Endothelial cell of hepatic sinusoid (primary cell): Measurements from ENCODE around the gene TBXAS1.

Experiments used
- in situ Hi-C: cut with HindIII; loops from 2 replicates; pipeline ENCODE4 v1.10.0; 2017; ENCODE audit warnings: low sequenced_read_pairs

The TBXAS1 gene

DNA sequence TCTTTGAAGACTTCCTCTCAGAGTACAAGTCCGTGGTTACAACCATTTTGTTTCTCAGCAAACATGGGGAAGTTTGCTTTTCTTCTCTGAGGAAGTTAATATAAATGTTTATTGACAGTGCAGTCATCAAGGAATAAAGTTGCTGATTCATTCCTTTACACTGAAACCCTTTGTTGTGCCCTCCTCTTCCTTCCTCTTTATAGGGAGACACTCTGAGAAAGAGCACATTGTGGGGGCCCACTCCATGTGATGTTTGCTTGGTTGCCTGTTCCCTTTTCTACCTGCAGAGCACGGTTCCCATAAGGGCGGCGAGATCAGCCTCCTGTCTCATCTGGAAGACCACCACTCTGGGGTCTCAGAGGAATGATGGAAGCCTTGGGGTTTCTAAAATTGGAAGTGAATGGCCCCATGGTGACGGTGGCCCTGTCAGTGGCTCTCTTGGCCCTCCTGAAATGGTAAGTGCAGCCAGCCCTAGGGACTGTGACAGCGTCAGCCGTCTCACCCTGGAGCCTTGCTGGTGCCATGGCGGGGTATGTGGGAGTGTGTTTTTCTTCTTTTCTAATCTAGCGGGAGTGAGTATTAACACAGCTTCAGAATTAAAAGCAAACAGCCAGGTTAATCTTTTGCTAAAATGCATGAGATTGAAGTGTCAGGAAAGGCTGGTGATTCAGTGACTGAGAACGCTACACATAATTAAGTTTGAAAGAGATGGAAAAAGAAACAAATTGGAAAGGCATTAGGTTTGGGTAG, at the start of gene TBXAS1:
Gene TBXAS1, plus strand, starts transcription at position 240 of the 750 bp plus-strand sequence. Its CDS starts 127 bp downstream, at position 367.
- in situ Hi-C loops, result no loop called here

DNA sequence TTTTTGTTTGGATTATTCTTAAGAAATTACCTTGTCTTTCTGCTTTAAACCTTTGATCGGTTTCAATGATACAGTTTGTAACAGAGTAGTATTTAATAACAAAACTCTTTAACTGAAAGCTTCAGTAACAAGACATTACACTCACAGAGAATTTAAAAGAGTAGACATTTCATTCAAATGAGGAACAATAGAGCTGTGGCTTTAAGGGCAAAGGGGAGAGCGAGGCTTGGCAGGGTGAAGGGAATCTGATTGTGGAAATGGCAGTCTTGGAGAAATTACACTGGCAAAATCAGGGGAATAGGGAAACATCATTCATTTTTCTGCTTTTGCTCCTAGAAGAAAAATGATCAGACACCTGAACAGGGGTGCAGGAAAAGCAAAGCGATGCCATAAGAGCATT, 46.1 kb upstream of the TBXAS1 start:
- in situ Hi-C loops, result loop anchor here (5.0 kb wide), 1 partner anchor 209 kb away; no protein-coding TSS in a partner anchor

DNA sequence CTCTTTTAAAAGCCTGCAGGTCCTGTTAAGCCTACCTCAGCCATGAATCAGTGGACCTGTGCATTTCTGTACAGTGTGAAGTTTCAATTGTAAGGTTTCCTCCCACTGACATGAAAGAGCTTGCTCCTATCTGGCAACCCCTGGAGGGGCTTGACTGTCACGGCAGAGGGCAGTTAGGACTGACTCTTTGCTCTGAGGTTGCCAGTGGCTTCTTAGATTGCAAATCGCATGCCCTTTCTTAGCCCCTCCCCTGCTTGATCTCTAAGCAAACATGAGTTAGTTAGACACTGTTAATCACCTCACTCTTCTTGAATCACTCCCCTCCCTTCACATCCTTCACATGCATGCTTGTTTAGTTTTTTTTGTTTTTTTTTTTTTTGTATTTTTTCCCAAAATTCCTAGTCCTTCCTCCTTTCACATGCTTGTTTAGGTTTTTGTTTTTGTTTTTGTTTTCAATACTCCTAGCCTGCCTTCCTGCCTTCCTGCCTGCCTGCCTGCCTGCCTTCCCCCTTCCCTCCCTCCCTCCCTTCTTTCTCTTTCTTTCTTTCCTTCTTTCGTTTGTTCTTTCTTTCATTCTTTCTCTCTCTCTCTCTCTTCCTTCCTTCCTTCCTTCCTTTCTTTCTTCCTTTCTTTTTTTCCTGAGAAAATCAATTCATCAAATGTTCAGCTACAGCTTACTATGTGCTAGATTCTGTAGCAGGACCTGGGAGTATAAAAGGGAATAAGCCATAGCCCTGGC, 45.2 kb upstream of the TBXAS1 start:
- in situ Hi-C loops, result loop anchor here (5.0 kb wide), 1 partner anchor 208 kb away; no protein-coding TSS in a partner anchor

DNA sequence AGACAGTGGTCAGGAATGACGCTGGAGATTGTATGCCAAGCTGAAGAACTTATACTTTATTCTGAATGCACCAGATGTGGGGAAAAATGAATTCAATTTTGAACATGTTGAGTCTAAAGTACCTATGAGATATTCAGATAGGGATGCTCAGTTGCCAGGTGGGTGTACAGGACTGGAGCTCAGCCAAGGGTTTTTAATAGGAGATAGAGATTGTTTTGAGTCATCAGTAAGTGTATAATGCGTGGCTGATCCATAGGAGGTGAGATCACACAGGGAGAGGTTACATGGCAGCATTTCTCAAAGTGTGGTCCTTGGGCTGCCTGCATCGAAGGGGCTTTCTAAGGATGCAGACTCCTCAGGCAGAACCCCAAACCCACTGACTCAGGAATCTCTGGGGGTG, 44.4 kb upstream of the TBXAS1 start:
- in situ Hi-C loops, result loop anchor here (5.0 kb wide), 1 partner anchor 208 kb away; no protein-coding TSS in a partner anchor

DNA sequence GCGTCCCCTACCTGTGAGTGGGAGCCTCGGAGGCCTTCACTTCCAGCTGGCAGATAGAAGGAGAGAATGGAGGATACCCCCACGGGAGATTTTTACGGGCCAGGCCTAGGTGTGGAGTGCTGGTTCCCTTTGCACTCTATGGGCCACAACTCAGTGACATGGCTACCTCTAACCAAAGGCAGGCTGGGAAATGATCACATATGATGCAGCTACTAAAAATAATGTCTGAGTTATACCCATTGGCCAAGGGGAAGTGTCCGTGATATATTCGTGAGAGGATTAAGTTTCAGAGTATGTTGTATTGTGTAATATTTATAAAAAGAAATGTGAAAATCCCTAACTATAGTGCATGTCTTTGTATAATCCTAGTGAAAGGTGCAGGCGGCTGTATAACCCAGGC, 37.7 kb upstream of the TBXAS1 start:
- in situ Hi-C loops, result no loop called here

DNA sequence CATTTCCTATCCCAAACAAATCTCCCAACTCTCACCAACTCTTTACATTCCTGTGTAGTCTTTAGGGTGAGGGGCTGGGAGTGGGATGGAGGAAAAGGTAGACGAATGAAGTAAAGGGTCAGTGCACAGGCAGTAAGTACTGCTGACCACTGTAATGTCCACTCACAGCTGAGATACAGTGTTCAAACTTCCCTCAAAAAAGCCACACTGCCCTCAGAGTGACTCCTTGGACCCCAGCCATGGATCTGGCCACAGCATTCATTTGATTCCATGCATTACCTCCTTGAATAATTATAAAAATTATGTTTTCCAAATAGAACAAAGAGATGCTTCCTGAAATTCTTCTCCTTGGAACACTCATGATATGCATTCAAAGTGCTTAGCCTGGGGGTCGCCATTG, 31.5 kb upstream of the TBXAS1 start:
- in situ Hi-C loops, result loop anchor here (5.0 kb wide), 1 partner anchor 55 kb away; no protein-coding TSS in a partner anchor

DNA sequence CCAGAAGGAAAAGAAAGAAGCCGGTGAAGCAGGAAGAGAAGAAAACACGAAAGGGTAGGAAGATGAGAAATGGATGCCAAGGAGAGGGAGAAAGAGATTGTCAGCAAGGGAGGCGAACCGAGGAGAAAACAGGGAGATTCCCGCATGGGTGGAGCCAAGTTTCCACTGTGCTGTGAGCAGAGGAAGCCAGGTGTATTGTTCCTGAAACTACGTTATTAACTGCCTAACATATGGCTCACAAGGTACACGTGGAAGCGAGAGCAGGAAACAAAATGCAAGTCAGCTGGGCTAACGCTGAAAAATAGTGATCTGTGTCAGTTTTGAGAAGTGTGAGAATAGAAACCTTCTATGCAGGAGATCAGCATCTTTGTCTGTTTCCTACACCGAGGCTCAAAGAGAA, 30.8 kb upstream of the TBXAS1 start:
- in situ Hi-C loops, result loop anchor here (5.0 kb wide), 1 partner anchor 54 kb away; no protein-coding TSS in a partner anchor

DNA sequence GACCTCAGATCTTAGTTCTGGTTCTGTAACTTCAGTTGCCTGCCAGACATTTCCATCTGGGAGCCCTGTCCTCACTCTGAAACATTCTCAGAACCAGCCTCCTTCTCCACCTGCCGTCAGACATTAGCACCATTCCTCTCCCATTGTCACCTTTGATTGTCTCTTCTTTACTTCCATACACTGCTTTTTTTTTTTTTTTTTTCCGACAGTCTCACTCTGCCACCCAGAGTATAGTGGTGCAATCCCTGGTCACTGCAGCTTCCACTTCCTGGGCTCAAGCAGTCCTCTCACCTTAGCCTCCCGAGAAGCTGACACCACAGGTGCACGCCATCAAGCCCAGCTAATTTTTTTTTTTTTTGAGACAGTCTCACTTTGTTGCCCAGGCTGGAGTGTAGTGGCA, 30.2 kb upstream of the TBXAS1 start:
- in situ Hi-C loops, result loop anchor here (5.0 kb wide), 1 partner anchor 53 kb away; no protein-coding TSS in a partner anchor

DNA sequence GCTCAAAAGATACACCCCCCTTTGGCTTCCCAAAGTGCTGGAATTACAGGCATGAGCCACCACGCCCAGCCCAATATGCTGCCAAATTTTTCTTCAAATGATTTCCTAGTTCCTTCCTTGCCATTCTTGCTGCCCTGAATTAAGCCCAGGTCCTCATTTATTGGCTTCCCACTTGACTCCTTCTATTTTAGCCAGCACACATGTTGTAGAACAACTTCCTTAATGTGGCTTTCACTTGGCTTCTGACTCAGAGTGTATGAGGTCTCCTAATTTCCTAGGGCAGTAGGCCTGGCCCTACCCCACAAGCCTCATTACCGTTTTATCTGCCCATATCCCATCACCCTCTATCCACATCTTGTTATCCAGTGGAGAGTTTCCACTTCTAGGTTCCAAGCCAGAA, 29.5 kb upstream of the TBXAS1 start:
- in situ Hi-C loops, result loop anchor here (5.0 kb wide), 1 partner anchor 53 kb away; no protein-coding TSS in a partner anchor

DNA sequence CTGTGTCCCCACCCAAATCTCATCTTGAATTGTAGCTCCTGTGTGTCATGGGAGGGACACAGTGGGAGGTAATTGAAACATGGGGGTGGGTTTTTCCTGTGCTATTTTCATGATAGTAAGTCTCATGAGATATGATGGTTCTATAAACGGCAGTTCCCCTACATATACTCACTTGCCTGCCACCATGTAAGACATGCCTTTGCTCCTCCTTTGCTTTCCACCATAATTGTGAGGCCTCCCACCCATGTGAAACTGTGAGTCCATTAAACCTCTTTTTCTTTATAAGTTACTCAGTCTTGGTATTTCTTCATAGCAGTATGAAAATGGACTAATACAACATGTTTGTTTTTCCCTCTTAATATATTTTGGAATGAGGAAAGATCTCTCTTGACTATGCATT, 24.5 kb upstream of the TBXAS1 start:
- in situ Hi-C loops, result no loop called here

DNA sequence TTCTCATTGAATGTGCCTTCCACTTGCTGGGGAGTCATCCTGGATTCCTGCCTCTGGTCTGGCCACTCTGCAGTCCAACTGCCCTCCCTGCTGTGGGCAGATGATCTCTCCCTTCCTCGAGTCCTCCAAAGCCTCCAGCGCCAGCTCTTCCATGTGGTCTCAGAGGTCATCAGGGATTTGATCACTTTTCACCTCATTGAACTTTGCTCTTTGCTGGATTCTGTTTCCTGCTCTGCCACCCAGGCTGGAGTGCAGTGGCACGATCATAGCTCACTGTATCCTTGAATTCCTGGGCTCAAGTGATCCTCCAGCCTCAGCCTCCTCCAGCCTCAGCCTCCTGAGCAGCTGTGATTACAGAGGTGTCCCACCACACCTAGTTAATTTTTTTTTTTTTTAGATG, 22.1 kb upstream of the TBXAS1 start:
- in situ Hi-C loops, result no loop called here

DNA sequence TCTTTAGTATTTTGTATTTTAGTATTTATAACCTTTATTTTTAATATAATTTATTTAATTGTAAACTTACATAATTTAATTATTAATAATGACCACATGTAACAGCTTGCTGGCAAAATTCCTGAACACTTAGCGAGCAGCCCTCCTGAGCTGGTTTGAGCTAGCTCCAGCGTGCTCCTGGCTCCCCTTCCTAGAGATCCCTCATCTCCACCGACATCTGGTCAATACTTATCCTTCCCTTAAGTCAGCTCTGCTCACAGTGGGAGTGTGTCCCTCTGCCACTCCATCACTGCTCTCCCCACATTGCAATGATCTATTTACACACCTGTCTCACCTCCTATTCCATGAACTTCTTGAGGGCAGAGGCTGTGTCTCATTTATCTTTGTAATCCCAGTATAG, 20.6 kb upstream of the TBXAS1 start:
- in situ Hi-C loops, result no loop called here

DNA sequence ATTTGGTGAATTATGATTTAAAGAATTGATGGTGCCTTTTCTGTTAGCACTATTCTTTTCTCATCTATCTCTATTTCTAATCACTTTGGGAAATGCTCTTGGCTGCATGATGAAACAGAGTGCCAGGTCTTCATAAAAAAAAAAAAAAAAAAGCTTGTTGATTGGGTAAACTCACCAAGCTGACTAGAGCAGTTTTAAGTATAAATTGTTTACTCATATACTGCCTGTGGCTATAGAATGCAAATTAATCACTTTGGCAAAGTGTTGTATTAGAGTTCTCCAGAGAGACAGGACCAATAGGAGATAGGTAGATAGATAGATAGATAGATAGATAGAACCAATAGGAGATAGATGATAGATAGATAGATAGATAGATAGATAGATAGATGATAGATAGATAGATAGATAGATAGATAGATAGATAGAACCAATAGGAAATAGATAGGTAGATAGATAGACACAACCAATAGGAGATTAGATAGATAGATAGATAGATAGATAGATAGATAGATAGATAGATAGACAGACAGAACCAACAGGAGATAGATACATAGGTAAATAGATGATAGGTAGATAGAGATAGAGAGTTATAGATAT, 20.1 kb upstream of the TBXAS1 start:
- in situ Hi-C loops, result no loop called here

DNA sequence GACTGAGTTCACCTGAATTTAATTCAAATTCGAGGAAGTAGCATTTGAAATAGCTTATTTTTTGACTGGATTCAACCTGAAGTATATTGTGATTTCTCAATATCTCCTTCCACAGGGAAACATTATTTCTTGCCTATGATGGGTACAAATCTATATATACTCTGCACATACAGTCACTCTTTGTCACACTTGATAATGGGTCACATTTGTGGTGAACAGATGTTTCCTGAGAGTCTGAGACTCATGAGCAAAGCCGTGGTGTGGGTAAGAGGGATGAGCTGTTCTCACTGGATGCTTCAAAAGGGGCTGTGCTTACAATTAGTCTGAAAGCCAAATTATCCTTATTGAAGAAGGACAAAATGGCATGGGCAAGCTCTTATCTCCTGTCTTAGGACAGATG, 18.0 kb upstream of the TBXAS1 start:
- in situ Hi-C loops, result no loop called here

DNA sequence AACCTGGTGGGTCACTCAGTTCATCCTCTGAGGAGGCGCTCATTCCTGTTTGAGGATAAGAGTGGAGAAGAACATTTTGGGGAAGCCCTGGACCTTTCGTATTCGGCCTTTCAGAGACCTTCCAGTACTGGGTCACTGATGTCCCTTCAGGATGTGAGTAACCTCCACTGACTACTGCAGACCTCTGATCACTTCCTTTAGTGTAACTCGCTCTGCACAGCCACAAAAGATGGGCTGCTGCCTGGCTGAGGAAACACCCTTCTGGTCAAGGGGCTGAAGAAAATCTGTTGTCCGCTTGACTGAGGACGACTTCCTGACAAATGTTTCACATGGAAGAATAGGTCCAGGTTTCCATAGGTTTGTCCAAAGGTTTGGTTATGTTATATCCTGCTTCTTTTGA, 15.9 kb upstream of the TBXAS1 start:
- in situ Hi-C loops, result no loop called here

DNA sequence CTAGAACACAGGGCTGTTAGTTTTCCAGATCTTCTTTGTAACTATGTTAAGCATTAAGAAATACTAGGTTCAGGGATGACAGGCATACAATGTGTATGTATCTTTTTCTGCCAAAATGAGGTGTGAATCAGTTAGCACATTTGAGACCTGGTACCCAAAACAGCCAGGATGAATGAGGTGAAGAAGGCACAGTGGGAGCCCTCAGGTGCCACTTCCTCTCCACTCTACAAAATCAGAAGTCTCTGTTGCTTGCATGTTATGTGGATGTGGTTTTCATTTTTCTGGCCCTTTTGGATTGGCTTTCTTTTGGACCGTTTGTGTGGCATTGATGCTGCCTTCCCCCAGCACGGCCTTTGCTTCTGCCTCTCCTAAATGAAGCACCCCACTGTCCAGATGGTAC, 15.4 kb upstream of the TBXAS1 start:
- in situ Hi-C loops, result no loop called here

DNA sequence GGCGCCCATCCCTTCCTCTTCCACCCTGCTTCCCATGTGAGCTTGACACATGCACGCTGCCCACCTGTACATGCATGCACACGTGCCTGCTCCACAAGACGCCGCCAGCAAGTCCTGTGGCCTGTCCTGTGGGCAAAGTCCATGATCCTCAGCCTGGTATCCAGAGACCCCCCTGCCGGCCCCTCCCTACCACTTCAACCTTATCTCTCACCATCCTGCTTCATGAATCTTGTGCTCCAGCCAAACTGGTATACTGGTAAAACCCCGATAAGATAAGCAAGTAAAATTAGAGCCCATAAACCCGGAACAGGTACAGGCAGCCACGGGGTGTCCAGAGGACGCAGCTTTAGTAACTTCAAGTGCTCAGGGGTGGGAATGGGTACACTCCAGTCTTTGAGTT, 11.8 kb upstream of the TBXAS1 start:
- in situ Hi-C loops, result no loop called here

DNA sequence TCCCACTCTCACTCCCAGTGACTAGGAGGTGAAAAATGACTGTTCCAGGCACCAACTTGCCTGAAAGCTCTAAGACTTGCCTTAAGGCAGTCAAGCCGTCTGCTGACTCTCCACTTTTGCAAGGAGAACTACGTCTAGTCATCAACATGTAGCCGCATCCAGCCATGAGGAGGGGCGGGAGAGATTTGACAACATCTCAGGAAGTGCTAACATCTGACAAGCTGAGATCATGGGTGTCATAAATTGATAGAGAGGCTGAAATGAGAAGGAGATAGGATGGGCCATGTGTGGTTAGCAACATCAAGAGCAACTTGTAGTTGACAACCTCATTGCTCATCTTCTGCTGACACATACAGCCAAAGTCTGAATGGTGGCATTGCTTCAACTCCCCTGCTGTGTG, 9.0 kb upstream of the TBXAS1 start:
- in situ Hi-C loops, result no loop called here

DNA sequence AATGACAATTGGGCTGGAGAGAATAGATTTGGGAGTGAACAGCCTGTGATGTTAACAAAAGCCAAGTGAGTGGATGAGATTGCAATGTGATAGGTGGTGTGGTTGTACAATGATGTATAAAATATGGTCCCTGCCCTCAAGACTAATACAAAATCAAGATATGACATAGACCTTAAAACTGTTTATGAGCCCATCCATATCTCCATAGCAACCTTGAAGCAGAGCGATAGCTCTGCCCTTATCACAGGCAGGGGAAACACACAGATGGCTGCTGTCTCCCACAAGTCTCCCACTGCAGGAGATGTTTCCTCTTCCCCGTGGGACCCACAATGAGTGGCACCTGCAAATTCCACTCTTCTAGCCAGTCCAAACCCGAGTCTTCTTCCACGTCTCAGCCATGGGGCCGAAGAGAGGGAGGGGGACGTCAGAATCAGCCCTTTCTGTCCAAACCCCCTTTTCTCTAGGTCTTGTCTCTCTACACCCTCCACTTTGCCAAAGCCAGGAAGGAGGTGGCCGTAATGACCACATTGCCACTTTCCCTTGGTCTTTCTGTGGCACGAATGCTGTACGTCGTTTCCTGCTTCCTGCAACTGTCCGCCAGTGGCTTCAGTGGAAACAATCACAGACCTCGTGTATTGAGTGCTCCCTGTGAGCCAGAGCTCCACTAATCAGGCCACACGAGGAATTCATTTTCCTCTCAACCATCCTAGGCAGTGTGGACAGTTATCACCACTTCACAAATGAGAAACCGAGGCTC, 7.5 kb upstream of the TBXAS1 start:
- in situ Hi-C loops, result no loop called here

DNA sequence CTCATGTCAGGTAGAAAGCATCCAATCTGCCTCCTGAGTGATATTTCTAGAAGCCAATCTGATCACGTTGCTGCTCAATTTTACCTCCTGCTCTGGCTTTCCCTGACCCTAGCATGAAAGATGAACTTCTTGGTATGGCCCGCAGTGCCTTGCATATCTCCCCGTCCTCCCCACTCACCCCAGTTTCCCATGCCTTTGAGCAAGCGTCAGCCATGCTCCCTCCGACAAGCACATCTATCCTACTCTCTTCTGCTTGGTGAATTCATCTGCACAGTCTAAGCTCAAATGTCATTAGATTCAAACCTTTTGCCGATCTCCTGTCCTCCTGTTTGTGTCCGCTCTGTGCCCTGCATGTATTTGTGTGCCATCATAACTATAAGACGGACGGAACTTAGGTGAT, 6.2 kb upstream of the TBXAS1 start:
- in situ Hi-C loops, result no loop called here

DNA sequence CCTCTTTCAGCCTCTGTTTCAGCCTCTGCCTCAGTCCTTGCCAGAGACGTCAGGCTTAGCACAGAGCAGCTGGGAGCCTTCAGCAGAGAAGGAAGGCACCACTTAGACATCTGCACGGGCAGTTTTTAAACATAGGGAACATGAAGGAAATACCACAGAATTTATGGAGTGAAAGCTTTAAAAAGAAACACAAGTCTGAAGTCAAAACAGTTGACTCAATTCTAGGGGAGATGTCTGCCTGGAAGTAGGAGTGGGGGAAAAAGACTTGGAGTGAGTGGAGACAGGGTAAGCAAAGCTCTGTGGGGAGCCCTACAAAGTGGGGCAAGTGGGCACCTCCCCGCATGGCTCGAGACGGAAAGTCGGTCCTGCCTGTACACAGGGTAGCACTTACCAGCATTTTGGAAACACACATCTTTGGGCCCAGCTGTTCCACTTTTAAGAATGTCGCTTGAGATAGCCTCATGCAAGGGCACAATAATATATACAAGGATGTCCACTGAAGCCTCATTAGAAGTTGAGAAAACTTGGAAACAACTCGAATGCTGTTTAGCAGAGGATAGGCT, 5.0 kb upstream of the TBXAS1 start:
- in situ Hi-C loops, result no loop called here
